Endothelial cell of hepatic sinusoid (primary cell): ENCODE measurements around the gene FBLN2.

ENCODE experiments used
- in situ Hi-C: cut with HindIII; loops from 2 replicates; pipeline ENCODE4 v1.10.0; 2017; ENCODE audit warnings: low sequenced_read_pairs

The FBLN2 gene

GRCh38 chr3:13634615-13635014 is 85.7 kb downstream of the FBLN2 start:
- in situ Hi-C loops = no loop called here

GRCh38 chr3:13636186-13636585 is 87.3 kb downstream of the FBLN2 start:
- in situ Hi-C loops = no loop called here

- in situ Hi-C loops = no loop called here
Measured at GRCh38 chr3:13636874-13637273, 87.9 kb downstream of the FBLN2 start.

- in situ Hi-C loops = no loop called here
Measured at GRCh38 chr3:13637311-13637891, 88.5 kb downstream of the FBLN2 start.

- in situ Hi-C loops = no loop called here
Measured at GRCh38 chr3:13637953-13638352, 89.0 kb downstream of the FBLN2 start.

- in situ Hi-C loops = no loop called here
Measured at GRCh38 chr3:13638927-13639326, 90.0 kb downstream of the FBLN2 start.

- in situ Hi-C loops = loop anchor here (5.0 kb wide), 1 partner anchor 125 kb away; no protein-coding TSS in a partner anchor
Measured at GRCh38 chr3:13642597-13642996, 93.7 kb downstream of the FBLN2 start.

- in situ Hi-C loops = loop anchor here (5.0 kb wide), 1 partner anchor 127 kb away; no protein-coding TSS in a partner anchor
Measured at GRCh38 chr3:13644341-13645117, 95.6 kb downstream of the FBLN2 start.

- in situ Hi-C loops = no loop called here
Measured at GRCh38 chr3:13645801-13646637, 97.1 kb downstream of the FBLN2 start.

GRCh38 chr3:13647298-13648059 is 98.6 kb downstream of the FBLN2 start:
- in situ Hi-C loops = no loop called here

GRCh38 chr3:13648060-13649001 is 99.4 kb downstream of the FBLN2 start:
- in situ Hi-C loops = no loop called here

- in situ Hi-C loops = no loop called here
Measured at GRCh38 chr3:13650210-13651056, 101.5 kb downstream of the FBLN2 start.

- in situ Hi-C loops = no loop called here
Measured at GRCh38 chr3:13651057-13651400, 102.1 kb downstream of the FBLN2 start.

GRCh38 chr3:13651775-13652428 is 103.0 kb downstream of the FBLN2 start:
- in situ Hi-C loops = no loop called here

- in situ Hi-C loops = no loop called here
Measured at GRCh38 chr3:13652728-13653127, 103.8 kb downstream of the FBLN2 start.

- in situ Hi-C loops = no loop called here
Measured at GRCh38 chr3:13653631-13654279, 104.8 kb downstream of the FBLN2 start.

- in situ Hi-C loops = no loop called here
Measured at GRCh38 chr3:13654330-13655060, 105.6 kb downstream of the FBLN2 start.
